ENCODE measurements around the gene CHRND.
A peak's percentile ranks its signal among the peaks of the same experiment; 100 is the strongest.

CHRND gene

DNA sequence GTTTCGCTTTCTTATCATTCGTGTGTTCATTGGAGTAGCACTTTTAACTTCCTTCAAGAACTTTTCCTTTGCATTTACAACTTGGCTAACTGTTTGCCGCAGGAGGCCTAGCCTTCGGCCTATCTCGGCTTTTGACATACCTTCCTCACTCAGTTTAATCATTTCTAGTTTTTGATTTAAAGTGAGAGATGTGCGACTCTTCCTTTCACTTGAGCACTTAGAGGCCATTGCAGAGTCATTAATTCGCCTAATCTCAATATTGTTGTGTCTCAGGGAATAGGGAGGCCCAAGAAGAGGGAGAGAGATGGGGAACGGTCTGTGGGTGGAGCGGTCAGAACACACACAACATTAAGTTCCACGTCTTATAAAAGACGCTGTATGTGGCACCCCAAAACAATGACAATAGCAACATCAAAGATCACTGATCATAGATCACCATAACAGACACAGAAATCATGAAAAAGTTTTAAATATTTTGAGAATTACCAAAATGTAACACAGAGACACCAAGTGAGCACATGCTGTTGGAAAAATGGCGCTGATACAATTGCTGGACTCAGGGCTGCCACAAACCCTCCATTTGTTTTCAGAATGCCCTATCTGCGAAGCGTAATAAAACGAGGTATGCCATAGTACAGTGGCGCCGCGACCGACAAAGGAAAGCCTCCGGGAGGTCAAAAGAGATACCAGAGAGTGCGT, 23.8 kb downstream of the CHRND start:
- Histone ChIP-seq H3K36me3 (ENCODE audit: control insufficient read depth, insufficient read depth, low read length) (peaks cover 24% of the 10 kb centered on the region), H3K9me3 (ENCODE audit: control insufficient read depth, insufficient read depth, low read length) (no peaks in the 10 kb centered on the region), H3K9ac (ENCODE audit: low read depth, low read length) (peak overlapping the region; percentile 94), H3K4me3 (ENCODE audit: low read depth, low read length) (peak overlapping the region; percentile 98), H3K27ac (ENCODE audit: low read depth, low read length) (peak overlapping the region; percentile 98), H3K4me1 (ENCODE audit: control insufficient read depth, insufficient read depth, low read length) (peaks cover 4% of the 10 kb centered on the region; the same call in 1 of the 2 replicates), H3K27me3 (ENCODE audit: control insufficient read depth, insufficient read depth, low read length) (no peaks in the 10 kb centered on the region)

DNA sequence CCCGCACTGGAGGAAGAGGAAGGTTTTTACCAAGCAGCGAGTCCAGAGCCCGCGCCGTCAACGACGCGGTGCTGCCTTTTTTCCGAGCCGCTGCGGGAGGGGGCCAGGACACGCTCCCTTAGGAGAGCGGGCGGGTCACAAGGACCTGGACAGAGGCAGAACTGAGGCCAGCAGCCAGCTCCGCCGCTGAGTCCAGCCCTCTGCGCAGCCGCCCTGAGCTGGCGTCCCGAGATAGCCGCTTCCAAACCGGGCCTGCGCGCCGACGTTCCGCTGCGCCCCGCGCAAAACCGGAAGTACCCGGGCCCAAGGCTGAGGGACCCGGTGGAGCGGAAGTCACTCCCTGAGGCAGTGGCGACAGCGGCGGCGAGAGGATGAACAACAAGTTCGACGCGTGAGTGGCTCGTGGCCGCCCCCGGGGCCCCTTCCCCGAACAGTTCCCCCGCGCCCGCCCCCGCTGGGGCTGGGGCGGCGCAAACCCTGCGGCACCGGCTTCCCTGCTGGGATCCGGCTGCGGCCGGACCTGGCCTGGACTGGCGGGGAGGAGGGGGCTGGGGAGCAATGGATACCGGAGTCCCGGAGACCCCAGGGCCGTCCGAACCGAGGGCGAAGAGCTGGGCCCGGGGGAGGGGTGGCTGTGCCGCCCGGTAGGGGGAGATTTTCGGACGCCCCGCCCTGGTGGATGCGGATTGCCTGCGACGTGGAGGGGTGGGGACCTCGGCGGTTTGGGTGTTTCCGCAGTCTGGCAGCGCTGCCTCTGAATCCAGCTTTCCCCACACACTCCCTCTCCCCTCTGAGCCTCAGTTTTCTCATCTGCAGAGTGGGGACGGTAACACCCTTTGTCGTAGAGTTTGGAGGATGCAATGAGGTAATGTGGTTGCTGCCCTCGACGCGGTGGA, 24.6 kb downstream of the CHRND start, which contains the start of the genes EIF4E2 and TIGD1:
EIF4E2 (plus strand) TSS at position 336 of the 896 bp plus-strand sequence; CDS start at position 372, 36 bp downstream.
TIGD1 (minus strand) TSS at position 204 of the 896 bp plus-strand sequence. CDS start 675 bp downstream, outside the sequence.
- H3K9me3 ChIP-seq (ENCODE audit: control insufficient read depth, insufficient read depth, low read length) = no peaks in the 10 kb centered on the region
- peaks cover 4% of the 10 kb centered on the region; the same call in 1 of the 2 replicates for H3K4me1 ChIP-seq (ENCODE audit: control insufficient read depth, insufficient read depth, low read length)
- H3K36me3 ChIP-seq (ENCODE audit: control insufficient read depth, insufficient read depth, low read length) = peaks cover 30% of the 10 kb centered on the region
- H3K9ac ChIP-seq (ENCODE audit: low read depth, low read length) = peak within 1 kb of the TSS; percentile 94
- peak within 1 kb of the TSS; percentile 98 for H3K27ac ChIP-seq (ENCODE audit: low read depth, low read length)
- peak within 1 kb of the TSS; percentile 98 for H3K4me3 ChIP-seq (ENCODE audit: low read depth, low read length)
- no peaks in the 10 kb centered on the region for H3K27me3 ChIP-seq (ENCODE audit: control insufficient read depth, insufficient read depth, low read length)

DNA sequence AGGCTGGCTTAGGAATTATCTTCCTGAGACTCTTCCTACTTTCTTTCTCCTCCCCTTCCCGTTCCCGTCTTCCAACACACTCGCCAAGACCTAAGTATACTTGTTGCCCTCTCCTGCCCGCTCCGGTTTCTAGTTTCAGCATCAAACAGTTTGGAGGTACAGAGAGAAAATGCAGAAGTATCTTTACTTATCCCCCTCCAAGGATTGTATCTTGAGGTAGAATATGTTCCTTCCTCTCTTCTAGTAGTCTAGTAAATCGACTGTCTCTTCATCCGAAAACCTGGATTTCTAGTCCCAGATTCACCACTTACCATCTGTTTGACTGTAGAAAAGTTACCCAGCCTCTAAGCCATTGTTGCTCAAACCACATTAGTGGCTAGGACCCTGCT, 25.3 kb downstream of the CHRND start:
- Histone ChIP-seq H3K4me3 (ENCODE audit: low read depth, low read length) (peak overlapping the region; percentile 98), H3K27me3 (ENCODE audit: control insufficient read depth, insufficient read depth, low read length) (no peaks in the 10 kb centered on the region), H3K27ac (ENCODE audit: low read depth, low read length) (peak overlapping the region; percentile 98), H3K9ac (ENCODE audit: low read depth, low read length) (peak overlapping the region; percentile 90), H3K9me3 (ENCODE audit: control insufficient read depth, insufficient read depth, low read length) (no peaks in the 10 kb centered on the region), H3K36me3 (ENCODE audit: control insufficient read depth, insufficient read depth, low read length) (peaks cover 33% of the 10 kb centered on the region), H3K4me1 (ENCODE audit: control insufficient read depth, insufficient read depth, low read length) (peaks cover 4% of the 10 kb centered on the region; the same call in 1 of the 2 replicates)

DNA sequence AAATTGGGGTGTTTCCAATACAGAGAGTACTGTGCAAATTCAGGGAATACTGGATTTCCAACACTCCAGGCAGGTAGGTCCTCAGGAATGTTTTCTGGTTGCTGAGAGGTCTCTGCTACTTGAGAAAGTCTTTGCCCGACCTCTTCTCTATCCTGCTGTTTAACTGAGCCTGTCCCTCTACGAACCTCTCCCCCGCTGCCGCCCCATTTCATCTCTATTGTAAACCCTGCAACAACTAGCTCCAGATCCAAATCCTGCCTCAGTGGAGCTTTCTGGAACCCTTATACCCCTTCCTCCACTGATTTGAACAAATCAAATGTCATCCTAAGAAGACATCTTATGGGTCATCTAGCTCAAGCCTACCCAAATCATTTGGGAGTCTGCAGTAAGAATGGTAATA, 25.8 kb downstream of the CHRND start:
- Histone ChIP-seq H3K27me3 (ENCODE audit: control insufficient read depth, insufficient read depth, low read length) (no peaks in the 10 kb centered on the region), H3K4me3 (ENCODE audit: low read depth, low read length) (peak overlapping the region; percentile 98), H3K36me3 (ENCODE audit: control insufficient read depth, insufficient read depth, low read length) (peaks cover 39% of the 10 kb centered on the region), H3K9me3 (ENCODE audit: control insufficient read depth, insufficient read depth, low read length) (no peaks in the 10 kb centered on the region), H3K9ac (ENCODE audit: low read depth, low read length) (0 out of 2 replicates have a peak overlapping the region, but pooled peaks have one; percentile 90), H3K4me1 (ENCODE audit: control insufficient read depth, insufficient read depth, low read length) (peaks cover 4% of the 10 kb centered on the region; the same call in 1 of the 2 replicates), H3K27ac (ENCODE audit: low read depth, low read length) (no peak overlapping the region)

DNA sequence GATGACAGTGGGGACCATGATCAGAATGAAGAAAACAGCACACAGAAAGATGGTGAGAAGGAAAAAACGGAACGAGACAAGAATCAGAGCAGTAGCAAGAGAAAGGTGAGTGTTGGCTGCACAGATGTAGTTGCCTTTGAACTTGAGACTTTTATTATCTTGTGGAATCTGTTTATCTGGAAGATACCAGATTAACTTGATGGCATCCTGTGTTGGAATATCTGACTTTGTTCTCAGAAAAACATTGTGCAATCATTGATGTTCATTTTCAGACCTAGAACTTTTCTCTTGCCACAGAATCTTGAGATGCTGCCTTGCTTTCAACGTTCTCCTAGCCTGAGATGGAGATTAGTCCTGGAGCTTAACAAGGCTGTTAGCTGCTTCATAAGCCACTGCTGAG, 30.5 kb downstream of the CHRND start:
- Histone ChIP-seq H3K9me3 (ENCODE audit: control insufficient read depth, insufficient read depth, low read length) (no peaks in the 10 kb centered on the region), H3K9ac (ENCODE audit: low read depth, low read length) (no peak overlapping the region), H3K36me3 (ENCODE audit: control insufficient read depth, insufficient read depth, low read length) (peaks cover 71% of the 10 kb centered on the region), H3K27me3 (ENCODE audit: control insufficient read depth, insufficient read depth, low read length) (no peaks in the 10 kb centered on the region), H3K27ac (ENCODE audit: low read depth, low read length) (no peak overlapping the region), H3K4me1 (ENCODE audit: control insufficient read depth, insufficient read depth, low read length) (peaks cover 2% of the 10 kb centered on the region; the same call in 1 of the 2 replicates), H3K4me3 (ENCODE audit: low read depth, low read length) (no peak overlapping the region)

DNA sequence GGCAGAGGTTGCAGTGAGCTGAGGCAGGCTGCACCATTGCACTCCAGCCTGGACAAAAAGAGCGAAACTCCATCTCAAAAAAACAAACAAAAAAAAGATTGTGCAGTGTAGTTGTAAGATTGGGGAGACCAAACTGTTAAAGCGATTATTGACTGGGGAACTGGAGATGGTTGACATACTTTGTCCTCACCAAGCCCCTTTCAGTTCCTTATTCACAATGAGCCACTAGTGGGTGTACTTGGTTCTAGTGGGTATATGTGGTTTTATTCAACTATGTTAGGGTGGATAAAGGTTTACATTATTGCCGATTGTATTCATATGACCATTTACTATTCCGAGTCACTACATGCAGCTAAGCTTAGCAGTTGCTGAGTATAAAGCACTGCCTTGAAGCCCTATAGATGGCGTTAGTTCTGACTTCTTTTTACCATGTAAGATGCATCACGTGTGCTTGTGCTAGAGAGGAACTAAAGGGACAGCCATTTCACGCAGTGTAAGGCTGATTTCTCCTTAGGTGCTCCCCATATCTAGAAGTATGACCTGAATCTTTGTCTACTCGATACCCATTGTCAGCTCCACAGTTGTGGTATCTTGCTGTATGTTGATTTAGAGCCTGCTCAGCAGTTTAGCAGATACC, 36.7 kb downstream of the CHRND start:
- H3K9ac ChIP-seq (ENCODE audit: low read depth, low read length) = no peak overlapping the region
- H3K27ac ChIP-seq (ENCODE audit: low read depth, low read length) = no peak overlapping the region
- H3K4me1 ChIP-seq (ENCODE audit: control insufficient read depth, insufficient read depth, low read length) = no peaks in the 10 kb centered on the region
- peaks cover 90% of the 10 kb centered on the region for H3K36me3 ChIP-seq (ENCODE audit: control insufficient read depth, insufficient read depth, low read length)
- H3K27me3 ChIP-seq (ENCODE audit: control insufficient read depth, insufficient read depth, low read length) = no peaks in the 10 kb centered on the region
- no peak overlapping the region for H3K4me3 ChIP-seq (ENCODE audit: low read depth, low read length)
- no peaks in the 10 kb centered on the region for H3K9me3 ChIP-seq (ENCODE audit: control insufficient read depth, insufficient read depth, low read length)

DNA sequence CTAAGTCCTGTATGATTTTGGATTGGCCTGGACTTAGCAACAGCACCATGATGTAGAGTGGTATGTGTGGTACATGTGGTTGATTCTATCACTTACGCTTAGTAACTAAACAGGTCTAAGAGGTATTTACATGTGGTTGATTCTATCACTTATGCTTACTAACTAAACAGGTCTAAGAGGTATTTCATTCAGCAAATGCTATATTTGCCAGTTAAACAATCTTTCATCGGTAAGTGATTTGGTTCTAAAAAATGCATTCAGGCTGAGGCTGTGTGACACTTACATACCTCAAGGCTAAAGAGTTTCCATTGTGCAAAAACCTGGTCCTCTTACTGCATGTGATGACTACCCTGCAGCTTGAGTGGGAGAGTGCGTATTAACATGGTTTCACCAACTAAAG, 37.6 kb downstream of the CHRND start:
- Histone ChIP-seq H3K9ac (ENCODE audit: low read depth, low read length) (no peak overlapping the region), H3K27me3 (ENCODE audit: control insufficient read depth, insufficient read depth, low read length) (no peaks in the 10 kb centered on the region), H3K4me3 (ENCODE audit: low read depth, low read length) (no peak overlapping the region), H3K27ac (ENCODE audit: low read depth, low read length) (no peak overlapping the region), H3K4me1 (ENCODE audit: control insufficient read depth, insufficient read depth, low read length) (no peaks in the 10 kb centered on the region), H3K9me3 (ENCODE audit: control insufficient read depth, insufficient read depth, low read length) (no peaks in the 10 kb centered on the region), H3K36me3 (ENCODE audit: control insufficient read depth, insufficient read depth, low read length) (peaks cover 92% of the 10 kb centered on the region)

DNA sequence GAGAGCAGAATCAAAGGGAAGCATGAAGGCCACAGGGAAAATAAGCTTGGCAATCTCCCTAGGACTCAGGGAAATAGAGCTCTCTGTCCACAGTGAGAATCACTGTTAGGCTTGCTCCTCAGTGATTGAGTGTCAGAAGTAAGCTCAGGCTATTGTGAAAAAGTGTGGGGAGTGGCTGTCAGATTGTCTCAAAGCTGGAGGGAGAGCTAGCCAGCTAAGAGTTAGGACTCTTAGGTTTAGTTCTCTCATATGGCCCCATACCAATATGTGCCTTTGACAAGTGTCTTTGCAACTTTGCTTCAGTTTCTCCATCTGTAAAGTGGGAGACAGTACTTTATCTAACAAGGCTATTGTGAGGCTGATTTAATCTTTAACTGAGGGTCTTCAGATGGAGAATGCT, 41.8 kb downstream of the CHRND start:
- H3K27ac ChIP-seq (ENCODE audit: low read depth, low read length) = no peak overlapping the region
- peaks cover 91% of the 10 kb centered on the region for H3K36me3 ChIP-seq (ENCODE audit: control insufficient read depth, insufficient read depth, low read length)

DNA sequence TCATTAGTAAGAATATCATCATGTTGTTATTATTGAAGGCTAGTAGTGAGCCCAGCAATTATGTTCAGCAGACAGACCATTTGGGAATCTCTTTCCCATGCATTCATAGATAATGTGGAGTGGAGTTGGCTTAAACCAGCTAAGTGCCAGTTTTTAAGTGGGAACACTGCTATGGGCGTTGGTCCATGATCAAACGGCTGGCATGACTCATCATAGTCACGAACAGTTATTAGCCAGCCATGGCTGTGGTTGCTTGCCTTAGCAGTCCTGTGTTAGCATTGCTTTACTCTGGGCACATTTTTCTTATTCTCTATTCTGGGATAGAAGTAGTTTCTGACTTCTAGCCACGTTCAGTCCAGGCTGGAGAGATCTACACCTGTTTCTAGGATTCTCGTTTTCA, 42.2 kb downstream of the CHRND start:
- H3K9ac ChIP-seq (ENCODE audit: low read depth, low read length) = no peak overlapping the region
- H3K4me3 ChIP-seq (ENCODE audit: low read depth, low read length) = no peak overlapping the region
- H3K27me3 ChIP-seq (ENCODE audit: control insufficient read depth, insufficient read depth, low read length) = no peaks in the 10 kb centered on the region
- no peaks in the 10 kb centered on the region for H3K4me1 ChIP-seq (ENCODE audit: control insufficient read depth, insufficient read depth, low read length)
- peaks cover 92% of the 10 kb centered on the region for H3K36me3 ChIP-seq (ENCODE audit: control insufficient read depth, insufficient read depth, low read length)
- H3K9me3 ChIP-seq (ENCODE audit: control insufficient read depth, insufficient read depth, low read length) = no peaks in the 10 kb centered on the region
- no peak overlapping the region for H3K27ac ChIP-seq (ENCODE audit: low read depth, low read length)

More for the DNA sequence above, 41.8 kb downstream of the CHRND start:
- Histone ChIP-seq H3K27me3 (ENCODE audit: control insufficient read depth, insufficient read depth, low read length) (no peaks in the 10 kb centered on the region), H3K4me3 (ENCODE audit: low read depth, low read length) (no peak overlapping the region), H3K9ac (ENCODE audit: low read depth, low read length) (no peak overlapping the region), H3K9me3 (ENCODE audit: control insufficient read depth, insufficient read depth, low read length) (no peaks in the 10 kb centered on the region), H3K4me1 (ENCODE audit: control insufficient read depth, insufficient read depth, low read length) (no peaks in the 10 kb centered on the region)

DNA sequence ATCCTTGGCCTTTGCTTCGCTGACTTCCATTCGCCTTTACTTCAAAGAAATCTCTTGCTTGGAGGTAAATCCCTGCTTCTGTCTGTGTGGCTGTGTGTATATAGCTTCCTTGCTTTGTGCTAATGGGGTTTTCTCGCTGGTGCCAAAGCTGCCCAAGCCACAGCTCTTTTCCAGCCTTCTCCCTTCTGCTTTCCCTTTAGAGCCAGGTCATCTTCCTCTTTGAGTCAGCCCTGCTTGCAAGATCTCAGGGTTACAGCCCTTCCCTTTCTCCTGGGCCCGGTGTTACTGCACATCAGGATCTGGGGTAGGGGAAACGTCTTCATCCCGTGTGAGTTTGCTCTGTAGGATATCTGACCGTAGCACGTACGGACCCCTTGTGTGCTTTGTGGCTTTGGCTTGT, 43.6 kb downstream of the CHRND start:
- H3K27me3 ChIP-seq (ENCODE audit: control insufficient read depth, insufficient read depth, low read length) = no peaks in the 10 kb centered on the region
- no peaks in the 10 kb centered on the region for H3K9me3 ChIP-seq (ENCODE audit: control insufficient read depth, insufficient read depth, low read length)
- no peak overlapping the region for H3K9ac ChIP-seq (ENCODE audit: low read depth, low read length)
- H3K27ac ChIP-seq (ENCODE audit: low read depth, low read length) = no peak overlapping the region
- H3K4me3 ChIP-seq (ENCODE audit: low read depth, low read length) = no peak overlapping the region
- peaks cover 93% of the 10 kb centered on the region for H3K36me3 ChIP-seq (ENCODE audit: control insufficient read depth, insufficient read depth, low read length)
- H3K4me1 ChIP-seq (ENCODE audit: control insufficient read depth, insufficient read depth, low read length) = no peaks in the 10 kb centered on the region

Measured in HUES48 (cell line).